Panc1 (cell line): ENCODE measurements around the gene MYO18A.

Source experiments
- CTCF ChIP-seq: fragments of 450-650 bp; IDR thresholded peaks from 2 replicates; pipeline ENCODE4 v1.5.1; 2017; ENCODE audit warnings: mild to moderate bottlenecking
- POLR2AphosphoS5 ChIP-seq: IDR thresholded peaks from 2 replicates; pipeline ENCODE4 v1.6.1; 2012; ENCODE audit warnings: mild to moderate bottlenecking, low read depth, low read length, moderate library complexity
- REST ChIP-seq, 2 experiments: IDR thresholded peaks; 2 replicates each; pipeline ENCODE4 v1.6.1; 2011 to 2012; ENCODE audit warnings: low read depth in 2 of 2, control low read depth in 1 of 2, low read length in 1 of 2, mild to moderate bottlenecking in 1 of 2, moderate library complexity in 1 of 2; ENCODE audit not compliant: insufficient read depth in 1 of 2
- SIN3A ChIP-seq: IDR thresholded peaks from 2 replicates; pipeline ENCODE4 v1.6.1; 2012; ENCODE audit warnings: low read depth, mild to moderate bottlenecking, low read length, moderate library complexity, borderline replicate concordance; ENCODE audit not compliant: insufficient read depth
- TCF7L2 ChIP-seq: IDR thresholded peaks from 2 replicates; pipeline ENCODE4 v1.6.1; 2011; ENCODE audit warnings: mild to moderate bottlenecking, low read depth, low read length, inconsistent platforms

GRCh38 chr17:29062215-29062614 is 118.0 kb downstream of the MYO18A start:
- TF ChIP-seq POLR2AphosphoS5 (no peak), CTCF (no peak), REST (IDR thresholded peaks at IDR 0.05; ENCODE audit: insufficient read depth in 1 of 2, low read depth in 2 of 2, low read length in 1 of 2) (no peak), TCF7L2 (no peak), SIN3A (no peak)
